BJ (cell line): ENCODE measurements around the gene PHF2. TPM values are rescaled to one million over a fixed set of nuclear protein-coding genes. Genes with fewer than 3 reads are reported as not detected.

Source experiments
- CTCF ChIA-PET: fragments of 350-600 bp; formaldehyde crosslinking; extraction: SDS; loops from one replicate; lab custom pipeline; 2021; ENCODE audit warnings: antibody characterized with exemption, inconsistent platforms; lab: Yijun Ruan, JAX
- POLR2A ChIA-PET: fragments of 300-600 bp; sonication (Branson Sonifier 250); formaldehyde crosslinking; extraction: SDS; loops from one replicate; lab custom pipeline; 2021; ENCODE audit warnings: antibody characterized with exemption; lab: Charles Lee
- DNase-seq: peaks from one replicate; pipeline ENCODE4 v3.0.0-alpha.2; 2011; ENCODE audit warnings: low read depth
- H3K27me3 ChIP-seq: 2 replicates; pipeline ENCODE4 v1.6.0; 2011; ENCODE audit warnings: low read length; ENCODE audit not compliant: control insufficient read depth, insufficient read depth
- H3K36me3 ChIP-seq: 2 replicates; pipeline ENCODE4 v1.5.1; 2011; ENCODE audit warnings: low read length; ENCODE audit not compliant: control insufficient read depth, insufficient read depth
- H3K4me3 ChIP-seq: 2 replicates; pipeline ENCODE4 v1.5.1; 2011; ENCODE audit warnings: low read depth, mild to moderate bottlenecking, control low read depth, low read length
- polyA plus RNA-seq: library from polyadenylated mRNA; depleted of rRNA; stranded (reverse); fragments of >200 nt; gene quantifications from 2 replicates; pipeline ENCODE4 v1.2.3, GENCODE V29; 2011
- TF ChIP-seq, protein P1 (sequence below): IDR thresholded peaks from 2 replicates; pipeline ENCODE4 v1.5.1; 2011; ENCODE audit warnings: low read depth, mild to moderate bottlenecking, control low read depth, inconsistent platforms, low read length, moderate library complexity; ENCODE audit not compliant: insufficient read depth

PHF2 gene
- polyA plus RNA-seq, 1 experiment = 9.4 TPM

DNA sequence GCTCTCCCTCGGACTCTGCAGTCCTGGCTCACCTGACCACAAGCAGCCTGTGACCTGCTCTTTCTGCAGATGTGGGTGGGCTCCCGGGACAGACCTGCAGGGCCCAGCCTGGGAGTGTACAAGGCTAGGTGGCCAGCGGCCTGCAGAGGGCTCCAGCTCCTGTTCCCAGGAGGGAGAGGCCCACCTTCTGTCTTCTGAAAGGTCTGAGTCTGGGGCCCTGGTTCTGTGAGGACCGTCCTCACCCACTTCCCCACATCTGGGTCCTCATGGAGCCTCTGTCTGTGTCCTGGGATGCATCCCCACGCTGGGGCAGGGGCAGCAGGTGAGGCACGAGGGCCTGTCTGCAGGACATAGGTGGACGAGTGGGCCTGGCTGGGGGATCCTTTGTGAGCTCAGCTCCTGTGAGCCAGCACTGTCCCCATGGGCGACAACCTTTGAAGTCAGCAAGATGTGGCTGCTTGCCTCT lies 43.7 kb downstream of the PHF2 start:
- Histone ChIP-seq H3K27me3 (no peaks in the 10 kb centered on the region), H3K36me3 (no peaks in the 10 kb centered on the region; the same call in 1 of the 2 replicates), H3K4me3 (no peak overlapping the region)
- TF ChIP-seq, protein P1, sequence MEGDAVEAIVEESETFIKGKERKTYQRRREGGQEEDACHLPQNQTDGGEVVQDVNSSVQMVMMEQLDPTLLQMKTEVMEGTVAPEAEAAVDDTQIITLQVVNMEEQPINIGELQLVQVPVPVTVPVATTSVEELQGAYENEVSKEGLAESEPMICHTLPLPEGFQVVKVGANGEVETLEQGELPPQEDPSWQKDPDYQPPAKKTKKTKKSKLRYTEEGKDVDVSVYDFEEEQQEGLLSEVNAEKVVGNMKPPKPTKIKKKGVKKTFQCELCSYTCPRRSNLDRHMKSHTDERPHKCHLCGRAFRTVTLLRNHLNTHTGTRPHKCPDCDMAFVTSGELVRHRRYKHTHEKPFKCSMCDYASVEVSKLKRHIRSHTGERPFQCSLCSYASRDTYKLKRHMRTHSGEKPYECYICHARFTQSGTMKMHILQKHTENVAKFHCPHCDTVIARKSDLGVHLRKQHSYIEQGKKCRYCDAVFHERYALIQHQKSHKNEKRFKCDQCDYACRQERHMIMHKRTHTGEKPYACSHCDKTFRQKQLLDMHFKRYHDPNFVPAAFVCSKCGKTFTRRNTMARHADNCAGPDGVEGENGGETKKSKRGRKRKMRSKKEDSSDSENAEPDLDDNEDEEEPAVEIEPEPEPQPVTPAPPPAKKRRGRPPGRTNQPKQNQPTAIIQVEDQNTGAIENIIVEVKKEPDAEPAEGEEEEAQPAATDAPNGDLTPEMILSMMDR = no peak
- DNase-seq = no peak
- ChIA-PET CTCF (no interaction called here), POLR2A (no interaction called here)

DNA sequence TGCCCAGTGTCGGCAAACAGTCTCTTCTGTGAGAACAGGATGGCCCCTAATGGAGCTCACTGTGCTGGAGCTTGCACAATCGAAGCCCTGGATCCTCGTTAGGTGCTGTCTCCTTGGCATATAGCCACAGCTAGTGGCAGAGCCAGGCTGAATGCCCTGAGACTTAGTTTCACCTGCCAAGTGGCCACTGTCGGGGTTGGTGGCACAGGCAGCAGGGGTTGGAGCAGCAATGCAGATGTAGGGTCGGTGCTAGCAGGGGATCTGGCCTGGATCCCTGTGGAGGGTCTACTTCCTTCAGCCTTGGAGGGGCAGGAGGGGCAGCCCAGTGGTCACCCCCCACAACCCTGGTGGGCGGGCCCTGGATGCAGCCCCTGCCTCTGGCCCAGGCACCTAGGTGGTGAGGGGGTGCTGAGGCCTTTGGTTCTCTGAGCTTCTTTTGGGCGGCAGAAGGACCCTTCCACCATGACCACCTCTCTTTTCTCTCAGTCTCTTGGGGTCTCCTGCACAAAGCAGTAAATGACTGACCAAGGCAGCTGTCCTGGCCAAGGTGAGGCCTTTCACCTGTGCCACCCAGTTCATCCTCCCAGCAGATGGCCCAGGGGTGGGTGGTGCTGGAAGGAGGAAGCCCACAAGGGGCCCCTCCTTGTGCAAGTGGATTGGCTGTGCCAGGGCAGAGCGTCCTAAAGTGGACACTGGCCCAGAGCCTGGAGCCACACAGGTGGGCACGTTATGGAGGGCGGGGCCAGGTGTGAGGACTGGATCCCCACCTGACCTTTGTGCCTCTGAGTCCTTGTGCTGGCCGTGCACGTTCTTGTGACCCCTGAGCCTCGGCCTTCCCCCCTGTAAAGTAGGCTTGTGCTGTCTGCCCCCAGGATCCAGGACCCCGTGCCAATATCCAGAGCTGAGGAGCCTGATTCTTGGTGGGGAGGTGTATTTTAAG lies 44.8 kb downstream of the PHF2 start:
- Histone ChIP-seq H3K4me3 (no peak overlapping the region), H3K27me3 (no peaks in the 10 kb centered on the region), H3K36me3 (no peaks in the 10 kb centered on the region; the same call in 1 of the 2 replicates)
- CTCF ChIA-PET = no interaction called here
- DNase-seq = no peak
- POLR2A ChIA-PET = no interaction called here
- TF ChIP-seq, protein P1 = no peak

DNA sequence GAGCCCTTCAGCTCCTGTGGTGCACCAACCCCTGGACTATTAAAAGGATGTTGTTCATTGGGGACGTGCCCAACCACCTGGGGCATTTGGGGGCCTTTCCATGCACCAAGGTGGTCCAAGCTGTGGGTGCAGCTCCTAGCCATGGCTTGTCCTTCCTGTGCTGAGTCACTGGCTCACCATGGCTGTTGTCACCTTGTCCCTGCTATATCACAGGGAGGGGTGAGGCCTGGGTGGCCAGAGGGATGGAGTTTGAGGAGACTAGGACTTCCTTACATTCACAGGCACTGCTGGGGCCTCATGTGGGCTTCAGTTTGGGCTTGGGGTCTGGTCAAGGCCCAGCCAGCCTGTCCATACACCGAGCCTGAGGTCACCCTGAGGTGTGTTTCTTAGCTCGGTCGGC lies 45.5 kb downstream of the PHF2 start:
- no peak for DNase-seq
- TF ChIP-seq, protein P1 = no peak
- ChIA-PET CTCF (no interaction called here), POLR2A (no interaction called here)
- no peaks in the 10 kb centered on the region; the same call in 1 of the 2 replicates for H3K36me3 ChIP-seq
- no peaks in the 10 kb centered on the region for H3K27me3 ChIP-seq
- no peak overlapping the region for H3K4me3 ChIP-seq

DNA sequence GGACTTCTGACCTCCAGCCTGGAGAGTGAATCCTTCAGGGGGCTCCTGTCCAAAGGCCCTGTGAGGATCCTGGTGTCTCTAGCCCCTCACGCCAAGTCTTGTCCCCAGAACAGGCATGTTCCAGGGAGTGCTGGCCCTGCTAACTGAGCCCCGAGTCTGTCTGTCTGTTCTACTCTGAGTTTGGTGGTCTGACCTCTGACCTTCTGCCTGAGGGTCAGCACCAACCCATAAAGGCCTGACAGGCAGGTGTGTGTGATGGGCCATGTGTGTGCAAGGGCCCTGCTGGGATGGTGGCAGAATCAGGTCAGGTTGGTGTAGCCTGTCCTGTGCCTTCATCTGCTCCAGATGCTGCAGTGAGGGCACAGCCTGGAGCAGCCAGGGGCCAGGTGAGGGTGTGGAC lies 46.3 kb downstream of the PHF2 start:
- CTCF ChIA-PET = no interaction called here
- POLR2A ChIA-PET = no interaction called here
- no peak for DNase-seq
- TF ChIP-seq, protein P1 = no peak
- Histone ChIP-seq H3K27me3 (no peaks in the 10 kb centered on the region), H3K36me3 (no peaks in the 10 kb centered on the region; the same call in 1 of the 2 replicates), H3K4me3 (no peak overlapping the region)

DNA sequence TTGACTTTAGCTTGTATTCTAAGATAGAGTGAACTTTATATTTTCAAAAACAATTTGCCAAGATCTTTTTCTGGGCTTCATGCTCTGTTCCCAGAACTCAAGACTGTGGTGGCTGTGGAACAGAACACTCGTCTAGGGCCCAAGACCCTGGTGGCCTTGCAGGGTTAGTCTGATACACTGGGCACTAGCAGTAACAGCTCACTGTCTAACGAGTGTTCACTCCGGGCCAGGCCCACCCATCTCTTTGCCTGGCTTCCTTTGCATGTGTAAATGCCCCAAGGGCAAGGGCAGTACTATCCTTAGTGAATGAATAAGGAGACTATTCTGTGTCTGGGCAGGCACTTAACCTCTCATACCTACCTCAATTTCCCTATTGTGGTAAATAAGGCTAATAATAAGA lies 47.4 kb downstream of the PHF2 start:
- TF ChIP-seq, protein P1 = no peak
- DNase-seq = no peak
- no peaks in the 10 kb centered on the region for H3K36me3 ChIP-seq
- ChIA-PET POLR2A (no interaction called here), CTCF (no interaction called here)
- no peak overlapping the region for H3K4me3 ChIP-seq
- H3K27me3 ChIP-seq = no peaks in the 10 kb centered on the region
